ENCODE results near the gene SCEL.

DNA sequence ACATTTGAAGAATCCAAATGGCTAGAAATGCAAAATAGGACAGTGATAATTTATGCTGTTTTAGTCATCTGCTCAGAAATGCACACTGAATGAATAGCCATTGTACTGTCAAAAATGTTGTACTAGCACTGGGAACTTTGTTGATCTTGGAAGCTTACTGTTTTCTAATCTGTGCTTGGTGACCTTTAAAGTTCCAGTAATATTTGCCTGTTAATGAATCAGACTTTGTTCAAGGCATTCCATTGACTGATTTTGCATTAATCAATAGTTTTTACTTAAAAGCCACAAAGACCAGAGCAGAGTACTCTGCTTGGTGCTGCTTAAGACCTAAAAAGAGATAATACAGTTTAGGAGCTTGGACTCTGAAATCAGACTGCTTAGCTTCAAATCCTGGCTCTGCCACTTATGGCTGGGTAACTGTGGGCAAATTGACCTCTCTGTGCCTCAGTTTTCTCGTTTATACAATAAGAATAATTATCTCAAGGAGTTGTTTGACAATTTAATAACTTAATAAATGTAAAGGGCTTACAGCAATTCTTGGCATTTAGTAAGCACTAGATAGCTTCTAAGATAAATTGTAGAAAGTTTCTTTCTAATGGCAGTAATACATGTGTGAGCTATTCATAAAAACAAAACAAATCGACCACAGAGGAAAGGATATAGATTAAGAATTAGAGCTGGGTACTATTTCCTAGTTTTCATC lies 157.4 kb downstream of the SCEL start:
- no peak for TF ChIP-seq POLR2AphosphoS5 (IDR thresholded peaks at IDR 0.05; ENCODE audit: low read depth, low read length)
- TF ChIP-seq, protein P1, sequence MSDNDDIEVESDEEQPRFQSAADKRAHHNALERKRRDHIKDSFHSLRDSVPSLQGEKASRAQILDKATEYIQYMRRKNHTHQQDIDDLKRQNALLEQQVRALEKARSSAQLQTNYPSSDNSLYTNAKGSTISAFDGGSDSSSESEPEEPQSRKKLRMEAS (IDR thresholded peaks at IDR 0.05): no peak
- no peak for TF ChIP-seq CTCF (IDR thresholded peaks at IDR 0.05; ENCODE audit: control extremely low read depth in 1 of 3, insufficient read depth in 1 of 3, low read depth in 1 of 3, low read length in 3 of 3)
- TF ChIP-seq BACH1 (IDR thresholded peaks at IDR 0.05; ENCODE audit: low read length): no peak
- TF ChIP-seq TCF12 (IDR thresholded peaks at IDR 0.05; ENCODE audit: low read depth, low read length): no peak
- TF ChIP-seq KDM5A (IDR thresholded peaks at IDR 0.05; ENCODE audit: low read length): no peak
